Endothelial cell (in vitro differentiated cells): ENCODE measurements around the gene FAM174B. TPM values are rescaled to one million over a fixed set of nuclear protein-coding genes. Genes with fewer than 3 reads are reported as not detected.
A peak's percentile ranks its signal among the peaks of the same experiment; 100 is the strongest.

Experiments
- DNase-seq: peaks from one replicate; pipeline ENCODE4 v3.0.0; 2021; ENCODE audit warnings: low spot score
- H3K27ac Mint-ChIP-seq: one replicate; pipeline ENCODE4 v1.8.0; 2021; ENCODE audit warnings: mixed read lengths, inconsistent platforms; ENCODE audit not compliant: unreplicated experiment
- H3K27me3 Mint-ChIP-seq: one replicate; pipeline ENCODE4 v1.8.0; 2021; ENCODE audit warnings: mild to moderate bottlenecking, moderate library complexity, mixed read lengths, inconsistent platforms; ENCODE audit not compliant: unreplicated experiment
- H3K36me3 Mint-ChIP-seq: one replicate; pipeline ENCODE4 v1.8.0; 2021; ENCODE audit warnings: mild to moderate bottlenecking, low read depth, mixed read lengths, inconsistent platforms; ENCODE audit not compliant: unreplicated experiment
- H3K4me1 Mint-ChIP-seq: one replicate; pipeline ENCODE4 v1.8.0; 2021; ENCODE audit warnings: mild to moderate bottlenecking, mixed read lengths, inconsistent platforms; ENCODE audit not compliant: unreplicated experiment
- H3K4me3 Mint-ChIP-seq: one replicate; pipeline ENCODE4 v1.8.0; 2021; ENCODE audit warnings: mild to moderate bottlenecking, mixed read lengths, inconsistent platforms; ENCODE audit not compliant: unreplicated experiment
- H3K9me3 Mint-ChIP-seq: one replicate; pipeline ENCODE4 v1.8.0; 2021; ENCODE audit warnings: mixed read lengths, inconsistent platforms; ENCODE audit not compliant: unreplicated experiment
- CTCF ChIP-seq: fragments of 200-600 bp; sonication (generic); IDR thresholded peaks from one replicate; pipeline ENCODE4 v1.5.0; 2021; ENCODE audit warnings: antibody characterized with exemption; ENCODE audit not compliant: unreplicated experiment
- total RNA-seq: library from RNA; stranded (reverse); fragmentation: NEBNext Ultra II Directional; extraction: Animal tissue kit (Norgen Biotek cat#: 25700); gene quantifications from one replicate; pipeline ENCODE4 v1.2.1, GENCODE V29; 2021; ENCODE audit not compliant: unreplicated experiment

FAM174B gene
- total RNA-seq, 1 donor from 2014 or later, result 163 TPM

GRCh38 chr15:92652576-92652966, 3.0 kb downstream of the FAM174B start:
- Mint-ChIP-seq H3K4me3 (peak overlapping the region; percentile 92), H3K4me1 (peaks cover 63% of the 10 kb centered on the region), H3K9me3 (no peaks in the 10 kb centered on the region), H3K27ac (peak overlapping the region; percentile 93), H3K36me3 (peaks cover 23% of the 10 kb centered on the region), H3K27me3 (peaks cover 3% of the 10 kb centered on the region)
- no peak for DNase-seq
- TF ChIP-seq CTCF, result no peak

DNA sequence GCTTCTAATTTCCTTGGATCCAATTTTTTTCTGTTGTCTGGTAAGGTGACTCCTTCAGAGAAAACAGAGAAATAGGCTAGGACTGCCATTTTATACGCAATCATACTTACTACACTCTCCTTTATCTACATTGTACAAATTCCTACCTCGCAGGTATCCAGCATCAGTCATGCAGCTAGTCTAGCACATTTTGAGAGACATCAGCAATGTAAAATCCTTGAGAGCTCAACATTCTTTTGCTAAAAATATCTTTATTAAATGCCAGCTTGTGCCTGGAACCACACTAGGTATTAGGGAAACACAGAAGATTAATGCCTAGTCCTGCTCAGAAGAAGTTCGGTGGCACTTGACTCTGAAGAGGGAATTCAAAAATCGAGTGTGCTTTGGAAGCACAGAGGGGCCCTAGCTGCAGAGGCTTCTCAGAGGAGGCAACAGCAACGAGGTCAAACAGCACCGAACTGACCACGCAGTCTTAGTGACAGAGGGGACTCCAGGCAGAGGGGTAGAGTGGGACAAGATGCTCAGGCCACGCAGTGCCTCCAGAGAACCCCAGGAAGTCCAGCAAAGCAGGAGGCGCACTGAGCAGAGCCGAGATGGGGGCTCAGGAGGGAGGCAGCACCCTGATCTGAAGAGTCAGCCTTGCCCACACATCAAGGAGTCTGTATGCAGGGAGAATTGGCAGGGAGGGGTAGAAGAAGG, 3.5 kb downstream of the FAM174B start:
- TF ChIP-seq CTCF, result no peak
- no peak for DNase-seq
- peak overlapping the region; percentile 34 for H3K27ac Mint-ChIP-seq
- peaks cover 3% of the 10 kb centered on the region for H3K27me3 Mint-ChIP-seq
- peaks cover 25% of the 10 kb centered on the region for H3K36me3 Mint-ChIP-seq
- no peaks in the 10 kb centered on the region for H3K9me3 Mint-ChIP-seq
- H3K4me1 Mint-ChIP-seq, result peaks cover 66% of the 10 kb centered on the region
- H3K4me3 Mint-ChIP-seq, result peak overlapping the region; percentile 92

DNA sequence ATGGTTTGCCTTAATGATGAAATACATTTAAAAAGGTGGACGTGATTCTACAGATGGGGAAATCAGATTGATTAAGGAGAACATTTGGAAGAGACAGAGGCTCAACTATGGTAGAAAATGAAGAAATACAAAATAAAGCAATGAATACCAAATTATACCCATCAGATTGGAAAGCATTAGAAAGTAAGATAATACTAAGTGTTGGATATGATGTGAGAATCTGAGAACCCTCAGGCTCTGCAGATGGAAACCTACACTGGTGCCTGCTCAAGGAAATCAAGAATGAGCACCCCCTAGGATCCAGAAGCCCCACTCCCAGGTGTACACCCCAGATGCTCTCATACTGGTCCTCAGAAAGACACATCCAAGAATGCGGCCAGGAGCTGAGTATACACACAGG, 4.6 kb downstream of the FAM174B start:
- no peaks in the 10 kb centered on the region for H3K9me3 Mint-ChIP-seq
- no peak for TF ChIP-seq CTCF
- peaks cover 36% of the 10 kb centered on the region for H3K36me3 Mint-ChIP-seq
- peak overlapping the region; percentile 33 for H3K4me3 Mint-ChIP-seq
- peaks cover 73% of the 10 kb centered on the region for H3K4me1 Mint-ChIP-seq
- H3K27me3 Mint-ChIP-seq, result peaks cover 4% of the 10 kb centered on the region
- H3K27ac Mint-ChIP-seq, result no peak overlapping the region
- DNase-seq, result no peak

- Mint-ChIP-seq H3K4me3 (peak overlapping the region; percentile 22), H3K27ac (peak overlapping the region; percentile 22), H3K9me3 (no peaks in the 10 kb centered on the region), H3K4me1 (peaks cover 76% of the 10 kb centered on the region), H3K36me3 (peaks cover 38% of the 10 kb centered on the region), H3K27me3 (peaks cover 5% of the 10 kb centered on the region)
- no peak for TF ChIP-seq CTCF
- no peak for DNase-seq
Measured at GRCh38 chr15:92650256-92650655, 5.3 kb downstream of the FAM174B start.

DNA sequence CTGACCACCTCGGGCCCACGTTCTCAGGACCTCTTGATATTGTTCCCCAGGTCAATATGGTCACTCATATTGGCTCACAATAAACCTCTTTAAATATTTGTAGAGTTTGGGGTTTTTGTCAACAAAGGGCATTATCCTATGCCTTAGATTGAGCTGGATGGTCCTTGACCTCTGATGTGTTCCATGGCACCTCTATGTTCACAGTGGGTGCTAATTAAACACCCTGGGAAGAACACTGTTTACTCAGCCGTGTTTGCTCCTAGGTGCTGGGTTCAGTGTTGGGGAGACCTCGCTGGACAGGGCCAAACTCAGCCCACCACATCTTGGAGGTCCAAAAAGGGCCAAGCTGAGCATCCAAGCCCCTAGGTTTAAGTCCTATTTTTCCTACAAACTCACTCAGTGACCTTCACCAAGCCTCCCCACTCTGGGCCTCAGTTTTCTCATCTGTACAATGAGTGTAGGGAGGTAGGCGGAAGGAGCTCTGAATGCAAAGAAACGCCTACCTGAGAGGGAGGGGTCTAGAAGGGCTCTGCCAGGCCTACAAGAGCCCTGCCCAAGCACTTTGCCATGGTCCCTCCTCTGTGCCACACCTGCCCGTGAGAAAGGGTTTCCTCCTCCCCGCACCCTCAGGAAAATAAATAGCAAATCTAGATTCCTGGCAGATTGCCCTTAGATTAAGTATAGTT, 7.2 kb downstream of the FAM174B start:
- peaks cover 7% of the 10 kb centered on the region for H3K27me3 Mint-ChIP-seq
- no peaks in the 10 kb centered on the region for H3K9me3 Mint-ChIP-seq
- DNase-seq, result no peak
- no peak for TF ChIP-seq CTCF
- H3K36me3 Mint-ChIP-seq, result peaks cover 47% of the 10 kb centered on the region
- H3K27ac Mint-ChIP-seq, result peak overlapping the region; percentile 38
- no peak overlapping the region for H3K4me3 Mint-ChIP-seq
- peaks cover 74% of the 10 kb centered on the region for H3K4me1 Mint-ChIP-seq
